GM12892 (cell line): ENCODE measurements around the gene GRPEL1.

ENCODE experiments used
- DNase-seq: peaks from one replicate; pipeline ENCODE4 v3.0.0; 2011; ENCODE audit not compliant: insufficient read length
- FAIRE-seq: peaks from 2 replicates; lab custom pipeline; 2011; peaks lifted over from hg19 to GRCh38; lab: Jason Lieb, UNC
- POLR2A ChIP-seq: IDR thresholded peaks from 2 replicates; pipeline ENCODE4 v1.6.1; 2011; ENCODE audit warnings: low read depth, low read length, control low read depth
- POLR2AphosphoS5 ChIP-seq: IDR thresholded peaks from 2 replicates; pipeline ENCODE4 v1.6.1; 2011; ENCODE audit warnings: low read depth, low read length, control low read depth
- TAF1 ChIP-seq: IDR thresholded peaks from 2 replicates; pipeline ENCODE4 v1.6.1; 2011; ENCODE audit warnings: low read depth, mild to moderate bottlenecking, control low read depth, low read length, borderline replicate concordance

GRPEL1 gene

DNA sequence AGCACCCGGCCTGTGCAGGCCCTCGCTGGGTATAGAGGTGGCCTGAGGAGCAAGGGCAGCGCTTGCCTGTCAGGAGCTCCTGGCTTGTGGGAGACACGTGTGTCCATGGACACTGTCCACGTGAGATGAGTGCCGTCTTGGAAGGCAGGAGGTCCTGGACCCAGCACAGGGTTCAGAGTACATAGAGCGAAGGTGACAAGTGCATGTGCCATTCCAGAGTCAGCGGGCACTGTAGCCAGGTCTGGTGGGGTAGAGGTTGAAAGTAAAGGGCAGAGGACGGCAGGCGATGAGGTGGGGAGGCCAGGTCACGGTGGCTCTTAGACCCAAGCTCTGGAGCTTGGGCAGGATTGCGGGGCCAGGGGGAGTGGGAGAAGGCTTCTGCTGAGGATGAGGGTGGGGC is 53.0 kb downstream of the GRPEL1 start:
- FAIRE-seq, result no peak
- TF ChIP-seq POLR2A (no peak), TAF1 (no peak), POLR2AphosphoS5 (no peak)
- DNase-seq, result no peak

- no peak for TF ChIP-seq POLR2A
- TF ChIP-seq TAF1, result no peak
- FAIRE-seq, result no peak
- DNase-seq, result no peak
Observed at GRCh38 chr4:7013175-7013574, 54.7 kb downstream of the GRPEL1 start.

DNA sequence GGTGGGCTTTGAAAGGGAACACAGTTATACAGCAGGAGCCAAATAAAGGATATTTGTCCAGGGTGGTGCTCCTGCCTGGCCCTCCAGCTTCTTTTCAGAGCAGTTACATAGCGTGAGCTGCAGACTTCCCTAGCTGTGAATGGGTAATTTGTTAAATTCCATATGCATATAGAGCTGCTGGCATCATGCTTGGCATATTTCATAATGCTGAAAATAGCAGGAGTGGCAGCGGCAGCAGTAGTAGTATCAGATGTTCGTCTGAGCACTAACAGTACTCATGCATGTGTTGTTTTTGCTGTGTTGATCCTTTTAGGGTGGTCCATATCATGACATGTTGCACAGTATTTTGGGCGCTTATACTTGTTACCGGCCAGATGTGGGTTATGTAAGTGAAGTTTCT is 58.3 kb downstream of the GRPEL1 start:
- FAIRE-seq, result no peak
- DNase-seq, result no peak
- TF ChIP-seq POLR2A, result no peak
- no peak for TF ChIP-seq POLR2AphosphoS5
- TF ChIP-seq TAF1, result no peak
